RWPE1 (cell line): ENCODE data around the gene DTX3L.

Experiments
- CTCF ChIA-PET: fragments of 350-600 bp; sonication (Branson Sonifier 250); formaldehyde crosslinking; extraction: SDS; loops from one replicate; lab custom pipeline; 2021; lab: Yijun Ruan, JAX
- POLR2A ChIA-PET: fragments of 400-600 bp; formaldehyde crosslinking; extraction: SDS; loops from one replicate; lab custom pipeline; 2020; ENCODE audit warnings: antibody characterized with exemption; ENCODE audit not compliant: low non-redundant PET; lab: Yijun Ruan, JAX
- DNase-seq: peaks from one replicate; pipeline ENCODE4 v3.0.0; 2012; ENCODE audit warnings: low spot score
- H3K27ac ChIP-seq: fragments of 450-650 bp; 2 replicates; pipeline ENCODE4 v1.5.1; 2017
- CTCF ChIP-seq: fragments of 450-650 bp; conservative IDR thresholded peaks from 2 replicates; pipeline ENCODE4 v1.5.1; 2017; ENCODE audit warnings: low read depth, mild to moderate bottlenecking

DTX3L gene

GRCh38 chr3:122568755-122569154 is 4.6 kb downstream of the DTX3L start:
- DNase-seq = no peak
- no peak overlapping the region for H3K27ac ChIP-seq
- POLR2A ChIA-PET = no interaction called here
- TF ChIP-seq CTCF = no peak
- CTCF ChIA-PET = interaction anchor here (0.6 kb wide), 1 partner anchor 12 kb away, joined by 3 read pairs; no protein-coding TSS in a partner anchor

GRCh38 chr3:122572940-122573412 is 8.8 kb downstream of the DTX3L start:
- POLR2A ChIA-PET = no interaction called here
- peak overlapping the region; percentile 65 for H3K27ac ChIP-seq
- DNase-seq = peak; percentile 39
- no peak for TF ChIP-seq CTCF
- CTCF ChIA-PET = interaction anchor here (0.8 kb wide), 1 partner anchor 106 kb away, joined by 3 read pairs; no protein-coding TSS in a partner anchor

GRCh38 chr3:122576174-122576940 is 12.2 kb downstream of the DTX3L start:
- POLR2A ChIA-PET = no interaction called here
- DNase-seq = no peak
- H3K27ac ChIP-seq = no peak overlapping the region
- CTCF ChIA-PET = no interaction called here
- no peak for TF ChIP-seq CTCF

DNA sequence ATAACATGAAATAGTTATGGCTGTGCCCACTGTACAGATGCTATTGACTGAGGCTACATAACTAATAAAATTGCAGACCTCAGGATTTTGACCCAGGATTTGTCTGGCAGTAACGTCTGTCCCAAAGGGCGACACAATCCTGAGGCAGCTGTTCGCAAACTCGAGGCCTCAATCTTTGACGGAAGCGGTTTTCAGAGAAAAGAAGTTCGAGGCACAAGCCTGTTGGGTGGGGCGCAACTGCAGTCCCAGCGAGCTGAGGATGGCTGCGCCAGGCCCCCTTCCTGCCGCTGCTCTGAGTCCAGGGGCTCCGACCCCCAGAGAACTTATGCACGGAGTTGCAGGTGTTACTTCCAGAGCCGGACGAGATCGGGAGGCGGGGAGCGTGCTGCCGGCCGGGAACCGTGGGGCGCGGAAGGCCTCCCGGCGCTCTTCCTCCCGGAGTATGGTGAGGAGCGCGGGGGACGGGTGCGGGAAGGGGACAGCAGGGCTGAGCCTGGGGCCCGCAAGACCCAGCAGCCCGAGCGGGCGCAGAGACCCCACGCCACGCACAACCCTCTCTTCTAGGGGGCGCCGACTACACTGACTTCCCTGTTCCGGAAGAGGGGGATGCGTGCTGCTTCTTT is 13.4 kb downstream of the DTX3L start, which contains the start of gene PARP15:
PARP15 (plus strand) TSS at position 242 of the 623 bp plus-strand sequence; CDS start at position 260, 18 bp downstream.
- CTCF ChIA-PET = no interaction called here
- POLR2A ChIA-PET = no interaction called here
- no peak for DNase-seq
- no peak for TF ChIP-seq CTCF
- H3K27ac ChIP-seq = no peak within 1 kb of the TSS

GRCh38 chr3:122578069-122578740 is 14.1 kb downstream of the DTX3L start:
- no peak overlapping the region for H3K27ac ChIP-seq
- POLR2A ChIA-PET = no interaction called here
- TF ChIP-seq CTCF = no peak
- no peak for DNase-seq
- CTCF ChIA-PET = interaction anchor here (0.6 to 0.7 kb wide), 2 partner anchors 101 to 743 kb away, joined by 3 read pairs; partner anchors contain the start of genes EAF2 and IQCB1

DNA sequence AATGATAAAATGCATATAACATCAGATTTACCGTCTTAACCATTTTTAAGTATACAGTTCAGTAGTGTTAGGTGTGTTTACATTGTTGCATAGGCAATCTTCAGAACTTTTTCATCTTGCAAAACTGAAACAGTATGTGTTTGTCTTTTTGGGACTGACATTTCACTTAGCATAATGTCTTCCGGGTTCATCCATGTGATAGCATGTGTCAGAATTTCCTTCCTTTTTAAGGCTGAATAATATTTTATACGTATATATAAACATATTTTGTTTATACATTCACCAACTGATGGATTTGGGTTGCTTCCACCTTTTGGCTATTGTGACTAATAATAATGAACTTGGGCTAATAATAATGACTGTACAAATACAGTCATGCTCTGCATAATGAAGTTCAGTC is 16.3 kb downstream of the DTX3L start:
- no peak for TF ChIP-seq CTCF
- ChIA-PET POLR2A (no interaction called here), CTCF (no interaction called here)
- no peak for DNase-seq
- H3K27ac ChIP-seq = no peak overlapping the region
